HL-60 (cell line): Measurements from ENCODE around the gene BEGAIN.
A peak's percentile ranks its signal among the peaks of the same experiment; 100 is the strongest.

Experiments
- DNase-seq, 2 experiments: peaks; one replicate each; pipeline ENCODE4 v3.0.0-alpha.2; 2010 to 2020; ENCODE audit warnings: low read depth in 1 of 2, low spot score in 1 of 2
- H3K27ac ChIP-seq: fragments of 250-450 bp; sonication (Bioruptor Pico); replicated peaks from 2 replicates; pipeline ENCODE4 v1.5.1; 2020; ENCODE audit warnings: mild to moderate bottlenecking, moderate library complexity
- H3K27me3 ChIP-seq: fragments of 250-450 bp; sonication (Bioruptor Pico); 2 replicates; pipeline ENCODE4 v1.5.1; 2021; ENCODE audit warnings: mild to moderate bottlenecking, moderate library complexity; ENCODE audit not compliant: insufficient read depth, poor library complexity, severe bottlenecking
- H3K4me3 ChIP-seq: replicated peaks from 2 replicates; pipeline ENCODE4 v1.5.1; 2011; ENCODE audit warnings: mild to moderate bottlenecking, control low read depth, low read length; ENCODE audit not compliant: insufficient read depth
- GABPA ChIP-seq: IDR thresholded peaks from 2 replicates; pipeline ENCODE4 v1.6.1; 2012; ENCODE audit warnings: low read depth
- POLR2AphosphoS5 ChIP-seq: IDR thresholded peaks from 2 replicates; pipeline ENCODE4 v1.6.1; 2012; ENCODE audit warnings: low read depth
- SPI1 ChIP-seq: IDR thresholded peaks from 2 replicates; pipeline ENCODE4 v1.6.1; 2012; ENCODE audit warnings: low read depth, mild to moderate bottlenecking, borderline replicate concordance
- TF ChIP-seq, protein P1 (sequence below): IDR thresholded peaks from 2 replicates; pipeline ENCODE4 v1.6.1; 2012; ENCODE audit warnings: low read depth; ENCODE audit not compliant: insufficient replicate concordance
- TF ChIP-seq, protein P2 (sequence below): IDR thresholded peaks from one replicate; pipeline ENCODE4 v1.5.1; 2011; ENCODE audit warnings: low read length, control low read depth, inconsistent platforms; ENCODE audit not compliant: insufficient read depth

The BEGAIN gene

DNA sequence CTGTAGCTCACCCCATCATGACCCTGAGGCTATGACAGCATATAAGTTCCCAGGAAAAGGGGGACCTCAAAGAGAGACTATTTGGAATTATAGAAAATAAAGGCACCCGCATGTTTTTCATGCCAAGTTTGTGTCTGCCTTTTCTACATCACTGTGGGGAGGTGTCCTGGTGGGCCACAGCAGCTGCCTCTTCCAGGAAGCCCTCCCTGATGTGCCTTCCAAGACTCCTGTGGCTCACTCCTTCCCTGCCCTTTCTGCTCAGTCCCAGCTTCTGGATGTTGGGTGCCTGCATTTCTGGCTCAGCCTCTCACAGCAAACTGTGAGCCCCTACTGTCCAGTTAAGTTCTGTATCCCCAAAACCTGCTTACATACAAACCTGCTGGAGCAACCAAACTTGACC lies 36.3 kb upstream of the BEGAIN start:
- H3K27ac ChIP-seq, result no peak overlapping the region
- no peak for DNase-seq
- H3K27me3 ChIP-seq, result no peaks in the 10 kb centered on the region
- TF ChIP-seq, protein P1, sequence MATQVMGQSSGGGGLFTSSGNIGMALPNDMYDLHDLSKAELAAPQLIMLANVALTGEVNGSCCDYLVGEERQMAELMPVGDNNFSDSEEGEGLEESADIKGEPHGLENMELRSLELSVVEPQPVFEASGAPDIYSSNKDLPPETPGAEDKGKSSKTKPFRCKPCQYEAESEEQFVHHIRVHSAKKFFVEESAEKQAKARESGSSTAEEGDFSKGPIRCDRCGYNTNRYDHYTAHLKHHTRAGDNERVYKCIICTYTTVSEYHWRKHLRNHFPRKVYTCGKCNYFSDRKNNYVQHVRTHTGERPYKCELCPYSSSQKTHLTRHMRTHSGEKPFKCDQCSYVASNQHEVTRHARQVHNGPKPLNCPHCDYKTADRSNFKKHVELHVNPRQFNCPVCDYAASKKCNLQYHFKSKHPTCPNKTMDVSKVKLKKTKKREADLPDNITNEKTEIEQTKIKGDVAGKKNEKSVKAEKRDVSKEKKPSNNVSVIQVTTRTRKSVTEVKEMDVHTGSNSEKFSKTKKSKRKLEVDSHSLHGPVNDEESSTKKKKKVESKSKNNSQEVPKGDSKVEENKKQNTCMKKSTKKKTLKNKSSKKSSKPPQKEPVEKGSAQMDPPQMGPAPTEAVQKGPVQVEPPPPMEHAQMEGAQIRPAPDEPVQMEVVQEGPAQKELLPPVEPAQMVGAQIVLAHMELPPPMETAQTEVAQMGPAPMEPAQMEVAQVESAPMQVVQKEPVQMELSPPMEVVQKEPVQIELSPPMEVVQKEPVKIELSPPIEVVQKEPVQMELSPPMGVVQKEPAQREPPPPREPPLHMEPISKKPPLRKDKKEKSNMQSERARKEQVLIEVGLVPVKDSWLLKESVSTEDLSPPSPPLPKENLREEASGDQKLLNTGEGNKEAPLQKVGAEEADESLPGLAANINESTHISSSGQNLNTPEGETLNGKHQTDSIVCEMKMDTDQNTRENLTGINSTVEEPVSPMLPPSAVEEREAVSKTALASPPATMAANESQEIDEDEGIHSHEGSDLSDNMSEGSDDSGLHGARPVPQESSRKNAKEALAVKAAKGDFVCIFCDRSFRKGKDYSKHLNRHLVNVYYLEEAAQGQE, result no peak
- TF ChIP-seq POLR2AphosphoS5 (no peak), GABPA (no peak), SPI1 (no peak)
- TF ChIP-seq, protein P2, sequence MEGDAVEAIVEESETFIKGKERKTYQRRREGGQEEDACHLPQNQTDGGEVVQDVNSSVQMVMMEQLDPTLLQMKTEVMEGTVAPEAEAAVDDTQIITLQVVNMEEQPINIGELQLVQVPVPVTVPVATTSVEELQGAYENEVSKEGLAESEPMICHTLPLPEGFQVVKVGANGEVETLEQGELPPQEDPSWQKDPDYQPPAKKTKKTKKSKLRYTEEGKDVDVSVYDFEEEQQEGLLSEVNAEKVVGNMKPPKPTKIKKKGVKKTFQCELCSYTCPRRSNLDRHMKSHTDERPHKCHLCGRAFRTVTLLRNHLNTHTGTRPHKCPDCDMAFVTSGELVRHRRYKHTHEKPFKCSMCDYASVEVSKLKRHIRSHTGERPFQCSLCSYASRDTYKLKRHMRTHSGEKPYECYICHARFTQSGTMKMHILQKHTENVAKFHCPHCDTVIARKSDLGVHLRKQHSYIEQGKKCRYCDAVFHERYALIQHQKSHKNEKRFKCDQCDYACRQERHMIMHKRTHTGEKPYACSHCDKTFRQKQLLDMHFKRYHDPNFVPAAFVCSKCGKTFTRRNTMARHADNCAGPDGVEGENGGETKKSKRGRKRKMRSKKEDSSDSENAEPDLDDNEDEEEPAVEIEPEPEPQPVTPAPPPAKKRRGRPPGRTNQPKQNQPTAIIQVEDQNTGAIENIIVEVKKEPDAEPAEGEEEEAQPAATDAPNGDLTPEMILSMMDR, result no peak
- no peak overlapping the region for H3K4me3 ChIP-seq

GRCh38 chr14:100622708-100623485 lies 35.7 kb upstream of the BEGAIN start:
- Histone ChIP-seq H3K4me3 (no peak overlapping the region), H3K27ac (no peak overlapping the region), H3K27me3 (no peaks in the 10 kb centered on the region)
- DNase-seq, result no peak
- TF ChIP-seq, protein P1, result no peak
- no peak for TF ChIP-seq POLR2AphosphoS5
- TF ChIP-seq, protein P2, result no peak
- no peak for TF ChIP-seq SPI1

DNA sequence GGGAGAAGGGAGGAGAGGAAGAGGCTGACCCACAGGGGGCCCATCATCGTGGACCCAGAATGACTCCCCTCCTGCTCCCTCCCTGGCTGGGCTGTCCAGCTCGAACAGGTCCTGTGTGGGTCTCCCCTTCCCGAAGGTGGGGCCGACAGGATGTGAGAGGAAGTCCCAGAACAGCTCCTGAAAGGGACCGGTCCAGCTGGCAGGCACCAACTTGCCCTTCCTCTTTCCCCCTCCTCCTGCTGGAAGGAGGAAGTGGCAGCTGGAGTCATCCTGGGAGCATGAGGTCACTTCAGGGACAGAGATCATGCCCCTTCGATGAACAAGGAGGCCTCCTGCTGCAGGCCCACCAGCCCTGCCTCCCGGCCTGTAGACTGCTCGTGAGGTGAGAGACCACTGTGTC lies 35.0 kb upstream of the BEGAIN start:
- DNase-seq, result peak; percentile 30 to 58
- Histone ChIP-seq H3K4me3 (no peak overlapping the region), H3K27ac (no peak overlapping the region), H3K27me3 (no peaks in the 10 kb centered on the region)
- peak; percentile 91 for TF ChIP-seq SPI1
- TF ChIP-seq, protein P2, result no peak

DNA sequence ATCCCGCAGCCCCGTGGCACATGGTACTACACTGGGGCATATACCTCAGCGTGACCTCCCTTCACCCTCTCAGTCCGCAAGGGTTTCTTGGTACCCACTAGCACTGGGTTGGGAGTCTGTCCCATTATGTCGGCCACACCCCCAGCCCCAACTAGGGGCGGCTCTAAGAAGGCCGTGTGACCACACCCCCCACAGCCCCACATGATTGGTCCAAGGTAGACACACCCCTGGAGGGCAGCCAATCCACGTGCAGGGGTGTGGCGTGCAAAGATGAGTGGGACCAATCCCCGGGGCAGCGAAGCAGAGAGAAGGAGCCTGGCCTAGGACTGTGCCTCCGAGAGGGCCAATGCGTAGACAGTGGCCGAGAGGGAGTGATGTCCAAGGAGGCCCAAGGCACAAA lies 34.6 kb upstream of the BEGAIN start:
- no peak overlapping the region for H3K4me3 ChIP-seq
- no peak overlapping the region for H3K27ac ChIP-seq
- DNase-seq, result no peak
- TF ChIP-seq, protein P2, result no peak
- no peaks in the 10 kb centered on the region for H3K27me3 ChIP-seq
